Measurements from ENCODE around the gene CCM2.

GRCh38 chr7:44958645-44959344 lies 41.2 kb upstream of the CCM2 start:
- TF ChIP-seq RAD21 (conservative IDR thresholded peaks at IDR 0.05 in 1 of 2, IDR thresholded peaks at IDR 0.05 in 1 of 2) (no peak), REST (IDR thresholded peaks at IDR 0.05) (no peak), CTCF (IDR thresholded peaks at IDR 0.05) (no peak), PHF8 (IDR thresholded peaks at IDR 0.05; ENCODE audit: borderline replicate concordance, low read depth) (no peak), HES2 (IDR thresholded peaks at IDR 0.05) (no peak), CHD4 (IDR thresholded peaks at IDR 0.05; ENCODE audit: borderline replicate concordance) (no peak), EP300 (IDR thresholded peaks at IDR 0.05) (no peak), BHLHE40 (IDR thresholded peaks at IDR 0.05; ENCODE audit: low read depth, low read length) (no peak), RCOR1 (IDR thresholded peaks at IDR 0.05; ENCODE audit: low read depth, low read length) (no peak), SMC3 (IDR thresholded peaks at IDR 0.05) (no peak)

All from A549 (cell line).